ENCODE results near the gene TMEM239.

The TMEM239 gene

DNA sequence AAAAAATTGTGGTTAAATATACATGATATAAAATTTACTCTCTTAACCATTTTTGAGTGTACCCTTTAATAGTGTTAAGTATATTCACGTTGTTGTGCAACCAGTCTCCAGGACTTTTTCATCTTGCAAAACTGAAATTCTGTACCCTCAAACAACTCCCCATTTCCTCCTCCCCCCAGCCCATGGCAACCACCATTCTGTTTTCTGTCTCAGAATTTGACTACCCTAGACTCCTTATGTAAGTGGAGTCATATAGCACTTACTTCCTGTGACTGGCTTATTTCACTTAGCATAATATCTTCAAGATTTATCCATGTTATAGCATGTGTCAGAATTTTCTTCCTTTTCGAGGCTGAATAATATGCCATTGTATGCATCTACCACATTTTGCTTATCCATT lies 29.4 kb downstream of the TMEM239 start:
- no peak for TF ChIP-seq ZFX (IDR thresholded peaks at IDR 0.05; ENCODE audit: borderline replicate concordance)
- TF ChIP-seq, protein P1, sequence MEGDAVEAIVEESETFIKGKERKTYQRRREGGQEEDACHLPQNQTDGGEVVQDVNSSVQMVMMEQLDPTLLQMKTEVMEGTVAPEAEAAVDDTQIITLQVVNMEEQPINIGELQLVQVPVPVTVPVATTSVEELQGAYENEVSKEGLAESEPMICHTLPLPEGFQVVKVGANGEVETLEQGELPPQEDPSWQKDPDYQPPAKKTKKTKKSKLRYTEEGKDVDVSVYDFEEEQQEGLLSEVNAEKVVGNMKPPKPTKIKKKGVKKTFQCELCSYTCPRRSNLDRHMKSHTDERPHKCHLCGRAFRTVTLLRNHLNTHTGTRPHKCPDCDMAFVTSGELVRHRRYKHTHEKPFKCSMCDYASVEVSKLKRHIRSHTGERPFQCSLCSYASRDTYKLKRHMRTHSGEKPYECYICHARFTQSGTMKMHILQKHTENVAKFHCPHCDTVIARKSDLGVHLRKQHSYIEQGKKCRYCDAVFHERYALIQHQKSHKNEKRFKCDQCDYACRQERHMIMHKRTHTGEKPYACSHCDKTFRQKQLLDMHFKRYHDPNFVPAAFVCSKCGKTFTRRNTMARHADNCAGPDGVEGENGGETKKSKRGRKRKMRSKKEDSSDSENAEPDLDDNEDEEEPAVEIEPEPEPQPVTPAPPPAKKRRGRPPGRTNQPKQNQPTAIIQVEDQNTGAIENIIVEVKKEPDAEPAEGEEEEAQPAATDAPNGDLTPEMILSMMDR (IDR thresholded peaks at IDR 0.05) = no peak
- no peak overlapping the region for H3K27ac ChIP-seq

GRCh38 chr20:2846698-2847097 lies 30.5 kb downstream of the TMEM239 start:
- H3K27ac ChIP-seq = no peak overlapping the region
- TF ChIP-seq, protein P1 (IDR thresholded peaks at IDR 0.05) = no peak
- no peak for TF ChIP-seq ZFX (IDR thresholded peaks at IDR 0.05; ENCODE audit: borderline replicate concordance)

GRCh38 chr20:2847802-2848201 lies 31.6 kb downstream of the TMEM239 start:
- H3K27ac ChIP-seq = no peak overlapping the region
- no peak for TF ChIP-seq ZFX (IDR thresholded peaks at IDR 0.05; ENCODE audit: borderline replicate concordance)
- TF ChIP-seq, protein P1 (IDR thresholded peaks at IDR 0.05) = no peak

GRCh38 chr20:2849529-2849928 lies 33.4 kb downstream of the TMEM239 start:
- TF ChIP-seq, protein P1 (IDR thresholded peaks at IDR 0.05) = no peak
- no peak for TF ChIP-seq ZFX (IDR thresholded peaks at IDR 0.05; ENCODE audit: borderline replicate concordance)
- H3K27ac ChIP-seq = no peak overlapping the region

DNA sequence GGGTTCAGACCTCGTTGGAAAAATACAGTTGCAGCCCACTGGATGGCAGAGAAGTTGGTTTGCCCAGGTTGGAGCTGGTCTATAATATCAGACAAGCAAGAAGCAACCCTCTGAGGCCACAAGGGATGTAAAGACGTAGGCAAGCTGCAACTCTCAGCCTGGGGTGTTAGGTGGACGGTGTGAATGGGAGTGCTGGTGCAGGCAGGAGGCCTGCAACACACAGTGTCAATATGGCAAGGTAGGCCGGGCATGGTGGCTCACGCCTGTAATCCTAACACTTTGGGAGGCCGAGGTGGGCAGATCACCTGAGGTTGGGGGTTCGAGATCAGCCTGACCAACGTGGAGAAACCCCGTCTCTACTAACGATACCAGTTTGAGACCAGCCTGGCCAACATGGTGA lies 34.9 kb downstream of the TMEM239 start:
- H3K27ac ChIP-seq = no peak overlapping the region
- TF ChIP-seq, protein P1 (IDR thresholded peaks at IDR 0.05) = no peak
- no peak for TF ChIP-seq ZFX (IDR thresholded peaks at IDR 0.05; ENCODE audit: borderline replicate concordance)

- no peak overlapping the region for H3K27ac ChIP-seq
- TF ChIP-seq, protein P1 (IDR thresholded peaks at IDR 0.05) = no peak
- TF ChIP-seq ZFX (IDR thresholded peaks at IDR 0.05; ENCODE audit: borderline replicate concordance) = no peak
Measured at GRCh38 chr20:2858591-2858990, 42.4 kb downstream of the TMEM239 start.

GRCh38 chr20:2859330-2860121 lies 43.4 kb downstream of the TMEM239 start:
- H3K27ac ChIP-seq = no peak overlapping the region
- no peak for TF ChIP-seq ZFX (IDR thresholded peaks at IDR 0.05; ENCODE audit: borderline replicate concordance)
- TF ChIP-seq, protein P1 (IDR thresholded peaks at IDR 0.05) = no peak

Measured in 22Rv1 (cell line).